Keratinocyte (primary cell): Measurements from ENCODE around the gene ENDOU. TPM values are rescaled to one million over a fixed set of nuclear protein-coding genes. Genes with fewer than 3 reads are reported as not detected.

Experiments
- DNase-seq: peaks from one replicate; pipeline ENCODE4 v3.0.0-alpha.2; 2011; ENCODE audit warnings: low read depth, missing footprints, low spot score
- FAIRE-seq: peaks from 2 replicates; lab custom pipeline; 2011; peaks lifted over from hg19 to GRCh38; lab: Jason Lieb, UNC
- H2AFZ ChIP-seq: 2 replicates; pipeline ENCODE4 v1.6.0; 2012; ENCODE audit warnings: low read length, control low read depth, inconsistent platforms; ENCODE audit not compliant: control insufficient read depth
- H3K27ac ChIP-seq: 2 replicates; pipeline ENCODE4 v1.5.1; 2011; ENCODE audit warnings: low read length; ENCODE audit not compliant: control insufficient read depth, insufficient read depth
- H3K27me3 ChIP-seq: 3 replicates; pipeline ENCODE4 v1.6.0; 2011; ENCODE audit warnings: low read length; ENCODE audit not compliant: control insufficient read depth, insufficient read depth; ENCODE audit errors: extremely low read depth
- H3K36me3 ChIP-seq, 2 experiments: 2 replicates in 1 of 2; 3 replicates in 1 of 2; pipeline ENCODE4 v1.5.1; 2011; ENCODE audit warnings: low read length in 2 of 2, mild to moderate bottlenecking in 1 of 2; ENCODE audit not compliant: control insufficient read depth in 2 of 2, insufficient read depth in 2 of 2; ENCODE audit errors: extremely low read depth in 1 of 2
- H3K4me1 ChIP-seq: 3 replicates; pipeline ENCODE4 v1.5.1; 2011; ENCODE audit warnings: low read length; ENCODE audit not compliant: control insufficient read depth, insufficient read depth; ENCODE audit errors: extremely low read depth
- H3K4me2 ChIP-seq: 3 replicates; pipeline ENCODE4 v1.6.0; 2011; ENCODE audit warnings: low read depth, low read length; ENCODE audit not compliant: control insufficient read depth, insufficient read depth; ENCODE audit errors: extremely low read depth
- H3K4me3 ChIP-seq, 3 experiments: fragments of 200-600 bp in 1 of 3; sonication (generic) in 1 of 3; 2 replicates in 2 of 3; 3 replicates in 1 of 3; pipeline ENCODE4 v1.5.1; 2011 to 2016; ENCODE audit warnings: low read length in 3 of 3, mild to moderate bottlenecking in 3 of 3, control low read depth in 2 of 3, inconsistent platforms in 1 of 3, low read depth in 1 of 3, mixed read lengths in 1 of 3, mixed run types in 1 of 3, moderate library complexity in 1 of 3; ENCODE audit not compliant: control insufficient read depth in 2 of 3, insufficient read depth in 2 of 3; ENCODE audit errors: extremely low read depth in 1 of 3
- H3K79me2 ChIP-seq: 2 replicates; pipeline ENCODE4 v1.6.0; 2012; ENCODE audit warnings: low read length; ENCODE audit not compliant: control insufficient read depth, insufficient read depth
- H3K9ac ChIP-seq: 3 replicates; pipeline ENCODE4 v1.6.0; 2011; ENCODE audit warnings: low read length; ENCODE audit not compliant: control insufficient read depth, insufficient read depth; ENCODE audit errors: extremely low read depth
- H3K9me1 ChIP-seq: 3 replicates; pipeline ENCODE4 v1.6.0; 2011; ENCODE audit warnings: low read length; ENCODE audit not compliant: control insufficient read depth, insufficient read depth; ENCODE audit errors: extremely low read depth
- H3K9me3 ChIP-seq: 2 replicates; pipeline ENCODE4 v1.5.1; 2012; ENCODE audit warnings: low read depth, low read length; ENCODE audit not compliant: control insufficient read depth
- H4K20me1 ChIP-seq: 3 replicates; pipeline ENCODE4 v1.6.0; 2011; ENCODE audit warnings: low read length; ENCODE audit not compliant: control insufficient read depth, insufficient read depth; ENCODE audit errors: extremely low read depth
- EZH2 ChIP-seq: IDR thresholded peaks from one replicate; pipeline ENCODE4 v1.6.1; 2012; ENCODE audit warnings: inconsistent platforms, mild to moderate bottlenecking, low read length, moderate library complexity
- dilution Hi-C: fragments of 300-500 bp; cut with MboI; formaldehyde crosslinking; loops from one replicate; pipeline ENCODE4 v1.7.0; 2020; ENCODE audit warnings: low sequenced_read_pairs; ENCODE audit not compliant: extremely low pct_ligation_motif_present
- polyA plus RNA-seq, 5 experiments: library from polyadenylated mRNA; depleted of rRNA in 3 of 5; stranded (reverse) in 3 of 5; stranded (forward) in 1 of 5; unstranded in 1 of 5; fragments of >200 nt; gene quantifications; 1 replicate in 1 of 5; 2 replicates in 3 of 5; 3 replicates in 1 of 5; pipeline versions ENCODE4 v1.2.1 to v1.2.3, GENCODE V29; 2011 to 2012; ENCODE audit warnings: missing spikeins in 2 of 5, low read depth in 1 of 5, low replicate concordance in 1 of 5
- TF ChIP-seq, protein P1 (sequence below), 3 experiments: IDR thresholded peaks in 1 of 3; conservative IDR thresholded peaks in 1 of 3; optimal IDR thresholded peaks in 1 of 3; 2 replicates in 2 of 3; 3 replicates in 1 of 3; pipeline versions ENCODE3 to v1.5.1; 2011; ENCODE audit warnings: low read length in 3 of 3, mild to moderate bottlenecking in 3 of 3, moderate library complexity in 2 of 3, control low read depth in 1 of 3, inconsistent platforms in 1 of 3; ENCODE audit not compliant: insufficient read depth in 2 of 3; ENCODE audit errors: extremely low read depth in 1 of 3

Gene ENDOU
- polyA plus RNA-seq, 1 donor (not counting 4 experiments of a cell fraction or from before 2014, with no cell fraction given): 0.33 TPM

DNA sequence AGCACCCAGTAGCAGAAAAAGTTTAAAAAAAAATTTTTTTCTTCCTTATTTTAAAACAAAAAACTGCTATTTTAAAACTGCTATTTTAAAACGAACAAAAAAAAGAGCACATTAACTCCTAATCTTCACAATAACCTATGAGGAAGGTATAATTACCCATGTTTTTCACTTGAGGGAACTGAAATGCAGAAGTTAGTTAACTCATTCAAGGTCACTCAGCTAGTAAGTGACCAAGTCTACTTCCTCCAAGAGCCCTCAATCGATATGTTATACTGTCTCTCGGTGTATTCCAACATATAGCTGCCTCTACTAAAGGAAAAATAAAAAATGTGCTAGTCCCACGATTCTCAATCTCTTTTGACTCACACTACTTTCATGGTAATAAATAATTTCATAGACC is 27.2 kb downstream of the ENDOU start:
- no peak for FAIRE-seq

DNA sequence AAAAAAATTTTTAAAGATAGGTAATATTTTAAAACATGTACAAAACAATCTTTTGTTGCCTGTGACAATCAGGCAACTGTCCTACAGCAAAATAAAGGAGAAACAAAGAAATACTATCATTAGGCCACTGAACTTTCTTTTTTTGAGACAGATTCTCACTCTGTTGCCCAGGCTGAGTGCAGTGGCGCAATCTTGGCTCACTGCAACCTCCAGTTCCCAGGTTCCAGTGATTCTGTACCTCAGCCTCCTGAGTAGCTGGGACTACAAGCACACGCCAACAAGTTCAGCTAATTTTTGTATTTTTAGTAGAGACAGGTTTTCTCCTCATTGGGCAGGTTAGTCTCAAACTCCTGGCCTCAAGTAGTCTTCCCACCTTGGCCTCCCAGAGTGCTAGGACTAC is 36.1 kb downstream of the ENDOU start:
- DNase-seq (no peak), FAIRE-seq (no peak)
- dilution Hi-C loops: no loop called here
- TF ChIP-seq, protein P1, sequence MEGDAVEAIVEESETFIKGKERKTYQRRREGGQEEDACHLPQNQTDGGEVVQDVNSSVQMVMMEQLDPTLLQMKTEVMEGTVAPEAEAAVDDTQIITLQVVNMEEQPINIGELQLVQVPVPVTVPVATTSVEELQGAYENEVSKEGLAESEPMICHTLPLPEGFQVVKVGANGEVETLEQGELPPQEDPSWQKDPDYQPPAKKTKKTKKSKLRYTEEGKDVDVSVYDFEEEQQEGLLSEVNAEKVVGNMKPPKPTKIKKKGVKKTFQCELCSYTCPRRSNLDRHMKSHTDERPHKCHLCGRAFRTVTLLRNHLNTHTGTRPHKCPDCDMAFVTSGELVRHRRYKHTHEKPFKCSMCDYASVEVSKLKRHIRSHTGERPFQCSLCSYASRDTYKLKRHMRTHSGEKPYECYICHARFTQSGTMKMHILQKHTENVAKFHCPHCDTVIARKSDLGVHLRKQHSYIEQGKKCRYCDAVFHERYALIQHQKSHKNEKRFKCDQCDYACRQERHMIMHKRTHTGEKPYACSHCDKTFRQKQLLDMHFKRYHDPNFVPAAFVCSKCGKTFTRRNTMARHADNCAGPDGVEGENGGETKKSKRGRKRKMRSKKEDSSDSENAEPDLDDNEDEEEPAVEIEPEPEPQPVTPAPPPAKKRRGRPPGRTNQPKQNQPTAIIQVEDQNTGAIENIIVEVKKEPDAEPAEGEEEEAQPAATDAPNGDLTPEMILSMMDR (optimal IDR thresholded peaks at IDR 0.05 in 1 of 3, IDR thresholded peaks at IDR 0.05 in 1 of 3, conservative IDR thresholded peaks at IDR 0.05 in 1 of 3; ENCODE audit: extremely low read depth in 1 of 3, insufficient read depth in 2 of 3, low read length in 3 of 3): no peak
- Histone ChIP-seq H3K4me3 (no peak overlapping the region), H3K27me3 (no peaks in the 10 kb centered on the region), H3K79me2 (no peaks in the 10 kb centered on the region), H3K36me3 (peaks cover 3 to 5% of the 10 kb centered on the region in 2 experiments), H3K9ac (no peak overlapping the region), H3K9me1 (no peaks in the 10 kb centered on the region), H3K9me3 (no peaks in the 10 kb centered on the region), H3K4me2 (no peak overlapping the region), H2AFZ (no peak overlapping the region), H3K4me1 (no peaks in the 10 kb centered on the region), H3K27ac (no peak overlapping the region), H4K20me1 (no peaks in the 10 kb centered on the region)

More for the DNA sequence above, 27.2 kb downstream of the ENDOU start:
- TF ChIP-seq, protein P1 (optimal IDR thresholded peaks at IDR 0.05 in 1 of 3, IDR thresholded peaks at IDR 0.05 in 1 of 3, conservative IDR thresholded peaks at IDR 0.05 in 1 of 3; ENCODE audit: extremely low read depth in 1 of 3, insufficient read depth in 2 of 3, low read length in 3 of 3): no peak
- no peak for TF ChIP-seq EZH2
- peaks cover 3 to 5% of the 10 kb centered on the region in 2 experiments for H3K36me3 ChIP-seq
- dilution Hi-C loops: no loop called here
- no peaks in the 10 kb centered on the region for H3K9me3 ChIP-seq
- no peaks in the 10 kb centered on the region for H3K27me3 ChIP-seq
- H3K79me2 ChIP-seq: peaks cover 2% of the 10 kb centered on the region
- no peaks in the 10 kb centered on the region for H4K20me1 ChIP-seq
- DNase-seq: no peak
- no peak overlapping the region for H2AFZ ChIP-seq
- no peak overlapping the region for H3K4me3 ChIP-seq
- H3K27ac ChIP-seq: no peak overlapping the region
- no peak overlapping the region for H3K9ac ChIP-seq
- no peak overlapping the region for H3K4me2 ChIP-seq
- H3K4me1 ChIP-seq: no peaks in the 10 kb centered on the region
- H3K9me1 ChIP-seq: no peaks in the 10 kb centered on the region
